ENCODE data around the gene PRND.
"Not testable (repeated sequence)": the region's sequence is repeated elsewhere in the genome, so short reads cannot be mapped to it uniquely, and the experiment has no call there.

Gene PRND

GRCh38 chr20:4709261-4710105 is 12.2 kb upstream of the PRND start:
- DNase-seq = no peak

DNA sequence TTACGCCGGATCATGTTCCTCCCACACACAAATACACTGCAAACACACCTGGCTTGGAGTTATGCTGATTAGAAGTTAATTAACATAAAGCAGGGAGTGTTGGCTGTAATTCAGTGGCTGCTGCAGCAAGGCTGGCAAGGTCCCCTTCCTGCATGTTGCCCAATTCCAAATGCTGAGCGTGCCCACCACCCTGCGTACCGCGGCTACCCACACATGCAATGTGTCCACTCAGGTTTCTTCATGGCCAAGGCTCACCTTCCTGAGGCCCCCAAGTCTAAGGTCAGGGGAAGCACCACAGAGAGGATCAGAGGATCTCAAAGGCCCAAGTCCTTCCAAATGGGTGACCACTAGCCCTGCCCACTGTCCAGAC is 11.6 kb upstream of the PRND start:
- no peak for DNase-seq

- no peak for DNase-seq
Measured at GRCh38 chr20:4711511-4711910, 10.2 kb upstream of the PRND start.

GRCh38 chr20:4713401-4713800 is 8.3 kb upstream of the PRND start:
- DNase-seq = no peak

GRCh38 chr20:4714818-4715217 is 6.9 kb upstream of the PRND start:
- no peak for DNase-seq

DNA sequence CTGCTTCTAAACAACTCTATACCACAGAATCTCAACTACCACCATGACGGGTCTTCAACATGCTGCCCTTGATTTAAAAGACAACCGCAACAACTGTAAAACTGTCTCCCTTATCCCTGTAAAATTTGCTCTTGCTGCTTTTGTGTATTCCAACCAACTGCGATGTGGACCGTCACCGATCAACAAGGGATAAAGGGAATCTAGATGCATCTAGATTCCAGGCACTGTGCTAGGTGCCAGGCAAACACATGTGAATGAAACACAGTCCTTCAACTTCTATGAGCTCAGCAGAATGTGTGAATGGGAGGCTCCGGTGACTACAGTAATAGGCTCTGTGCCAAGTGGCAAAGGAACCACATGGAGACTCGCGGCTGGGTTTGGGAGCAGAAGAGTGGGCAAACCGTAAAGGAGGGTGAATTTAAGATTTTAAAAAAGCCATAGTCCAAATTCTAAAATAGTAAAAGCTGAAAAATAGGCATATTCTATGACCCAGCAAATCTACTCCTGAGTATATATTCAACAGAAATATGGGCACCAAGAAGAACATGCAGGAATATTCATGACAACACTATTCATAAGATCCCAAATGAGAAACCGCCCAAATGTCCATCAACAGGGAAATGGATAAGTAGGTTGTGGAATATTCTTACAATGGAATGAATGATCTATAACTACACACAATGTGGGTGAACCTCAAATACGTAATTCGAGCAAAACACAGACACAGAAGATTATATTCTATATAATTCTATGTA is 3.7 kb upstream of the PRND start:
- DNase-seq = no peak

DNA sequence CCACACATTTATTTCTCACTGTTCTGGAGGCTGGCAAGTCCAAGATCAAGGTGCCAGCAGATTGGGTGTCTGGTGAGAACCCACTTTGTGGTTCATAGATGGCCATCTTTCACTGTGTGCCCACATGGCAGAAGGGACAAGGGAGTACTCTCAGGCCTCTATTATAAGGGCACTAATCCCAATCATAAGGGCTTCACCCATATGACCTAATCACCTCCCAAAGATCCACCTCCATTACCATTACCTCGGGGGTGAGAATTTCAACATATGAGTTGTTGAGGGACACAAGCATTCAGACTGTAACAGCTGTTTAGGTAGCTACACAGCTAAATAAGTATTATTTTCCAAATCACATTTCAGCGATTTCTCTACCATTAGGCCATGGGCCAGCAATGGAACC is 2.5 kb upstream of the PRND start:
- DNase-seq = no peak

DNA sequence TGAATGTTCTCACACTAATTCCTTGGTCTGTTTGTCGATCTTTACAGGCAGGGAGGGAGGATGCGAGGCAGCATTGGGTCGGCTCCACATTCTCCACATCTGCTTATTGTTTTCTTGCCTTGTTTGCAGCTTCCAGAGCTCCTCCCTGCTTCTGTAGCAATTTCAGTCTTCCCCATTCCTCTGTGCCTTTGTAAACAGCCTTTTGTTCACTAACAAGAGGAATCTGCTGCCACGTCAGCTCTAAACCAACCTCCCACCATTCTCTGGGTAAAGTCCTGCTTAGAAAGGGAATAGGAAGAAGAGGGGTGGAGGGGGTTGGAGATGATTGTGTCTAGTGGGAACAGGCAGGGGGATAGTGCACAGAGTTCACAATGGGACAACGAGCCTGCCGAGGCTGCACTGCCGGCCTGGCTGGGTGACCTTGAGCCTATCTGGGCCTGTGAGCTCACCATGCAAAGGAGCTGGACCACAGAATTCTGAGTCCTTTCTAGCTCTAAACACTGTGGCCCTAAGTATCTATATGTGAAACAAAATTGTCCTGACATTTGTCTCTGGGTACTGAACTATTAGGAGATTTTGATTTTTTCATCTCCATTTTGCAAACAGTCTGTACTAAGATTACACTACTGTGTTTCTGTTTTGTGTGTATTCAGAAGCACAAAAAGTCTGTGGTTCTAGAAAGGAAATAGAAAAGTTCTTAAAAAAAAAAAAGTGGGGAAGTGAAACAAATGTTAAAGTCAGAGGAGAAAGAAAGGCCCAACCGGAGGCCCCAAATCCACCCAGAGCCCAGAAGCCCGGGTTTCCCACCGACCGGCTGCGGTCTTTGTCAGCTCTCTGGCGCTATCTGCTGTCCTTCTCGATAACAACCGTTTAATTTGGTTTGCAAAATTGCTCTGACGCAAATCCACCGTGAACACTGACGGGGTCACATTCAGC is 1.4 kb upstream of the PRND start:
- peak; percentile 54 to 62 for DNase-seq

- no peak for DNase-seq
Measured at GRCh38 chr20:4720977-4721349, 746 bp upstream of the PRND start.

- no peak for DNase-seq
Measured at GRCh38 chr20:4722571-4722970, 862 bp downstream of the PRND start.

DNA sequence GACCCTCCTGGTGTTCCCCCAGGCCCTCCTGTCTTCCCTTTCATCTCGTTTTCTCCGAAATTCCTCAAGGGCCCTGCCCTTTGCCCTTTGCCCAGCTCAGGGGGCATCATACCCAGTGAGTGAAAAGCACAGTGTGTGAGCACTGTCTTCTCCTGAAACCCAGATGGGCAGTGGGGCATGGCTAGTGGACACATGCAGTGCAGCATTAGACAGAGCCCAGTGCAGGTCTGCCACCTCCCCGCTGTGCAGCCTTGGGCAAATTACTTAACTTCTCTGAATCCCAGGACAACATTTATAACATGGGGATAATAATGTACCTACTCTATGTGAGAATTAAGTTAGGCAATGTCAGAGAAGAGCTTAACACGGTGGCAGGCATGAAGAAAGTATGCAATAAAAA is 1.3 kb downstream of the PRND start:
- no peak for DNase-seq

DNA sequence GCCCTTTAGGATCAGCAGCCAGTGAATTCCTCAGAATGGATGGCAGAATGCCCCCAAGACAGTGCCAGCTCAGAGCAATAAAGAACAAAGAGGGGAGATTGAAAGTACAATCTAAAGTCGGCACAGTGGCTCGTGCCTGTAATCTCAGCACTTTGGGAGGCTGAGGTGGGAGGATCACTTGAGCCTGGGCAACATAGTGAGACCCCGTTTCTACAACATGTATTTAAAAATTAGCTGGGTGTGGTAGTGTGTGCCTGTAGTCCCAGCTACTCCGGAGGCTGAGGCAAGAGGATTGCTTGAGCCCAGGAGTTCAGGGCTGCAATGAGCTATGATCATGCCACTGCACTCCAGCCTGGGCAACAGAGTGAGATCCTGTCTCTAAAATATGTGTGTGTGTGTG is 1.8 kb downstream of the PRND start:
- not testable (repeated sequence) for DNase-seq

DNA sequence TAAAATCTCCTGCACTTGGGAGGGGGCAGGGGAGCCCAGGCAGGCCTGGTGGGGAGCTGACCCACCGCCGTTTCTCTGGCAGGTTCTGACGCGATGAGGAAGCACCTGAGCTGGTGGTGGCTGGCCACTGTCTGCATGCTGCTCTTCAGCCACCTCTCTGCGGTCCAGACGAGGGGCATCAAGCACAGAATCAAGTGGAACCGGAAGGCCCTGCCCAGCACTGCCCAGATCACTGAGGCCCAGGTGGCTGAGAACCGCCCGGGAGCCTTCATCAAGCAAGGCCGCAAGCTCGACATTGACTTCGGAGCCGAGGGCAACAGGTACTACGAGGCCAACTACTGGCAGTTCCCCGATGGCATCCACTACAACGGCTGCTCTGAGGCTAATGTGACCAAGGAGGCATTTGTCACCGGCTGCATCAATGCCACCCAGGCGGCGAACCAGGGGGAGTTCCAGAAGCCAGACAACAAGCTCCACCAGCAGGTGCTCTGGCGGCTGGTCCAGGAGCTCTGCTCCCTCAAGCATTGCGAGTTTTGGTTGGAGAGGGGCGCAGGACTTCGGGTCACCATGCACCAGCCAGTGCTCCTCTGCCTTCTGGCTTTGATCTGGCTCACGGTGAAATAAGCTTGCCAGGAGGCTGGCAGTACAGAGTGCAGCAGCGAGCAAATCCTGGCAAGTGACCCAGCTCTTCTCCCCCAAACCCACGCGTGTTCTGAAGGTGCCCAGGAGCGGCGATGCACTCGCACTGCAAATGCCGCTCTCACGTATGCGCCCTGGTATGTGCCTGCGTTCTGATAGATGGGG is 3.0 kb downstream of the PRND start:
- DNase-seq = no peak

DNA sequence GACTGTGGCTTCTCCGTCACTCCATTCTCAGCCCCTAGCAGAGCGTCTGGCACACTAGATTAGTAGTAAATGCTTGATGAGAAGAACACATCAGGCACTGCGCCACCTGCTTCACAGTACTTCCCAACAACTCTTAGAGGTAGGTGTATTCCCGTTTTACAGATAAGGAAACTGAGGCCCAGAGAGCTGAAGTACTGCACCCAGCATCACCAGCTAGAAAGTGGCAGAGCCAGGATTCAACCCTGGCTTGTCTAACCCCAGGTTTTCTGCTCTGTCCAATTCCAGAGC is 3.5 kb downstream of the PRND start:
- DNase-seq = no peak

DNA sequence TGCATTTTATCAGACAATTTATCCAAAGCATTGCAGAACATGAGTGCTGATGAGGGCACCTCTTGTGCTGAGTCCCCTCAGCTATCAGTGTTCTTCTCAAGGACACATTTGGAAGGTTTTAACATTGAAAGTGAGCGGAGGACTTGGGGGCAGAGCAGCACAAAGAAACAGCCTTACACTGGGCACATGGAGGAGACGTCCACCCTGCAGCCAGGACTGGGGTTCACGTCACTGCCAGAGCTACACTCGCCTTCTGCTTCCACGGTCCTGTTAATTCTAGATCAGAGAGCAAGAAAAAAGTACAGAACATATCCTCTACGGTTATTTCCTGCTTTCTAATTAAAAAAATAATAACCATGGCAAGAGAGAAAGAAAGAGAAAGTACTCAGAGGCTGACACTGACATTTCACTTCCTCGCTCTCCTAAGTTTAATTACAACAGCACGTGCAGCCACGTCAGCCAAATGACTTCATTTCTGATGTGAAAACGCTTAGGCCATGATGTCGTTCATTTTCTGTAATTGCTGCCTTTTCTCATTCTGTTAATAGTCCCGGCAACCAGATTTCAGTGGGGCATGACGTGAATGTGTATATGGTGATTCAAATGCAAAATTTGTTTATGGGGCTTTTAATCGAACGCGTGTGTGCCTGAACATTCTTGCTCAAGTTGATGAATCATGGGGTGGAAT is 5.1 kb downstream of the PRND start:
- DNase-seq = no peak

DNA sequence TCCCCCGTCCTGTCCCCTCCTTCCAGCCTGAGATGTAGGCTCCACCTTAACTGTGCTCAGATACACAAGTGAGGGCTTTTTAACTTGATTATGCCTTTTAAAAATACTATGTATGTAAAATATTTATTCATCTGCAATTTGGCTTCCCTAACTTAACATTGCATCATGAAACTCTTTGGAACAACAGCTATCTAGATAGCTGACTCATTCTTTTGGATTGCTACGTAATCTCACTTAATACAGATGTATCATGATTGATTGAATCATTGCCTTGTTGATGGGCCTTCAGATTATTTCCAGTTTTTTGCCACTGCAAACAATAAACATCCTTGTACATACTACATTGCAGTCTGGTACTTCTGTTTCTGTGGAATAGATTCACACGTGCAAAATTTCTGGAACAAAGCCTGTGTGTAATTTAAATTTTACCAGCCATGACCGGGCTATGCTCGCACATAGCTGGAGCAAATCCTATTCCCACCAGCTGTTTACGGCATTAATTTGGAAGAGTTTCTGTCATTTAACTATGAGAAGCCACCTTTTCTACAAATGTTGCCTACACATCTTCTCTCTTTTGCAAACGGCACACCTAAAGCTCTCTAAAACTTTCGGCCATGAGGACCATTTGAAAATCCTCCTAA is 6.5 kb downstream of the PRND start:
- no peak for DNase-seq

GRCh38 chr20:4729265-4729664 is 7.6 kb downstream of the PRND start:
- no peak for DNase-seq

DNA sequence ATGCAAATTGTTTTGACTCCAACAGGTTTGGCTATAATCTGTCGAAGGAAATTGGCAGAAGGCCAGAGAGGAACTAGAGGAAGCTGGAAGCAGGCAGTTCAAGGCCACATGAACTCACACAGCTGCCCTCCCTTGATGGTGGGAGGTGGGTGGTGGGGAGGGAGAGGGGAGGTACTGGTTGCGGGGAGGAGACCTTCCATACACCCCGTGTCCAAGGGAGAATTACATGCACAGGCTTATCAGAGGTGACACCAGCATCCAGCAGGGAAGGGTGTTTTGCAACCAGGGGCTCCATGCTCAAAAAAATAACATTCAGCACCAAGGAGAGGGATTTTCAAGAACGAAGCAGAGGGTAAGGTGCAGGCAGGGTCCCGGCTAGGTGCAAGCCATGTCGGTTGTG is 9.1 kb downstream of the PRND start:
- DNase-seq = peak in 1 of 2 experiments; percentile 13

- no peak for DNase-seq
Measured at GRCh38 chr20:4736875-4737274, 15.2 kb downstream of the PRND start.

GRCh38 chr20:4737857-4738627 is 16.3 kb downstream of the PRND start:
- no peak for DNase-seq
